Astrocyte (in vitro differentiated cells and primary cell): ENCODE data around the gene ELMOD3. TPM values are rescaled to one million over a fixed set of nuclear protein-coding genes. Genes with fewer than 3 reads are reported as not detected.

Experiments
- DNase-seq: peaks from one replicate; pipeline ENCODE4 v3.0.0-alpha.2; 2010; ENCODE audit warnings: low read depth
- FAIRE-seq: peaks from 2 replicates; lab custom pipeline; 2011; peaks lifted over from hg19 to GRCh38; lab: Jason Lieb, UNC
- H2AFZ ChIP-seq: 2 replicates; pipeline ENCODE4 v1.6.0; 2012; ENCODE audit warnings: low read depth, low read length, inconsistent platforms
- H3K27ac ChIP-seq: 2 replicates; pipeline ENCODE4 v1.5.1; 2011; ENCODE audit warnings: low read depth, low read length, inconsistent platforms
- H3K27me3 ChIP-seq: 2 replicates; pipeline ENCODE4 v1.6.0; 2011; ENCODE audit warnings: low read length, inconsistent platforms; ENCODE audit not compliant: insufficient read depth
- H3K36me3 ChIP-seq: 2 replicates; pipeline ENCODE4 v1.5.1; 2011; ENCODE audit warnings: low read length, inconsistent platforms; ENCODE audit not compliant: insufficient read depth
- H3K4me1 ChIP-seq: 2 replicates; pipeline ENCODE4 v1.5.1; 2011; ENCODE audit warnings: low read length, inconsistent platforms; ENCODE audit not compliant: insufficient read depth
- H3K4me2 ChIP-seq: 2 replicates; pipeline ENCODE4 v1.6.0; 2012; ENCODE audit warnings: low read length, inconsistent platforms
- H3K4me3 ChIP-seq: 2 replicates; pipeline ENCODE4 v1.5.1; 2011; ENCODE audit warnings: low read depth, mild to moderate bottlenecking, low read length, inconsistent platforms; ENCODE audit not compliant: insufficient read depth
- H3K79me2 ChIP-seq: 2 replicates; pipeline ENCODE4 v1.6.0; 2012; ENCODE audit warnings: mild to moderate bottlenecking, low read length, inconsistent platforms; ENCODE audit not compliant: insufficient read depth
- H3K9ac ChIP-seq: 2 replicates; pipeline ENCODE4 v1.6.0; 2012; ENCODE audit warnings: mild to moderate bottlenecking, low read length, inconsistent platforms
- H3K9me3 ChIP-seq: 2 replicates; pipeline ENCODE4 v1.5.1; 2012; ENCODE audit warnings: low read depth, mild to moderate bottlenecking, low read length, inconsistent platforms; ENCODE audit not compliant: insufficient read depth
- H4K20me1 ChIP-seq: 2 replicates; pipeline ENCODE4 v1.6.0; 2012; ENCODE audit warnings: low read length, inconsistent platforms; ENCODE audit not compliant: insufficient read depth
- H3K27ac Mint-ChIP-seq: one replicate; pipeline ENCODE4 v1.8.0; 2021; ENCODE audit warnings: mild to moderate bottlenecking, mixed read lengths; ENCODE audit not compliant: unreplicated experiment
- H3K27me3 Mint-ChIP-seq: one replicate; pipeline ENCODE4 v1.8.0; 2021; ENCODE audit warnings: low read depth, mixed read lengths; ENCODE audit not compliant: unreplicated experiment
- H3K36me3 Mint-ChIP-seq: one replicate; pipeline ENCODE4 v1.8.0; 2021; ENCODE audit warnings: low read depth, mixed read lengths; ENCODE audit not compliant: unreplicated experiment
- H3K4me1 Mint-ChIP-seq: one replicate; pipeline ENCODE4 v1.8.0; 2021; ENCODE audit warnings: low read depth, mixed read lengths; ENCODE audit not compliant: unreplicated experiment
- H3K4me3 Mint-ChIP-seq: one replicate; pipeline ENCODE4 v1.8.0; 2021; ENCODE audit warnings: mild to moderate bottlenecking, moderate library complexity, mixed read lengths; ENCODE audit not compliant: unreplicated experiment
- H3K9me3 Mint-ChIP-seq: one replicate; pipeline ENCODE4 v1.8.0; 2021; ENCODE audit warnings: mild to moderate bottlenecking, mixed read lengths; ENCODE audit not compliant: unreplicated experiment
- CTCF ChIP-seq: IDR thresholded peaks from 2 replicates; pipeline ENCODE4 v1.5.1; 2011; ENCODE audit warnings: low read depth, mild to moderate bottlenecking, inconsistent platforms, low read length, moderate library complexity; ENCODE audit not compliant: insufficient read depth
- EZH2 ChIP-seq: IDR thresholded peaks from 2 replicates; pipeline ENCODE4 v1.6.1; 2012; ENCODE audit warnings: mild to moderate bottlenecking, low read length, inconsistent platforms; ENCODE audit not compliant: insufficient read depth
- total RNA-seq: library from RNA; stranded (reverse); gene quantifications from 2 replicates; pipeline ENCODE4 v1.2.1, GENCODE V29; 2021

Gene ELMOD3
- total RNA-seq, 1 donor from 2014 or later: 11.7 TPM

DNA sequence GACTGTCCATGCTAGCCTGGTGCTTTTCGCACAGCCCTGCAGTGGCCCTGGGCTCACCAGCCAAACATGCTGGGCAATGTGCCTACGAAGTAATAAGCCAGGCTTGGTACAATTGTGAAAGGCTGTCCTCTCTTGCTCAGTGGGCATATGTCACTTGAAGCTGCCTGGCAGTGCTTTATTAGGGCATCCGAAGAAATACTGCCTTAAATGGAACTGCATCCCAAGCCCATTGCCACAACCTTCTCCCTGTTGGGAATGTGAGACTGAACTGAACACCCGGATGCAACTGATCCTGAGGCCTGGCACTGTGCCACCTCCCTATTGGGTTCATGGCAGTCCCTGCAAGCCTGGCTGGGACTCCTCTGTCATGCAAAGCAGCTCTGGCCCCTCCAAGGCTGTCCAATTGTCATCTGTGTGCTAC lies 39.7 kb downstream of the ELMOD3 start:
- Mint-ChIP-seq H3K9me3 (no peaks in the 10 kb centered on the region), H3K36me3 (peaks cover 28% of the 10 kb centered on the region), H3K4me1 (peaks cover 4% of the 10 kb centered on the region), H3K27ac (no peak overlapping the region), H3K4me3 (no peak overlapping the region), H3K27me3 (no peaks in the 10 kb centered on the region)
- Histone ChIP-seq H3K27me3 (no peaks in the 10 kb centered on the region), H2AFZ (no peak overlapping the region), H3K4me2 (no peak overlapping the region), H4K20me1 (no peaks in the 10 kb centered on the region), H3K4me3 (no peak overlapping the region), H3K27ac (no peak overlapping the region), H3K79me2 (no peaks in the 10 kb centered on the region), H3K9ac (no peak overlapping the region), H3K9me3 (no peaks in the 10 kb centered on the region), H3K36me3 (peaks cover 9% of the 10 kb centered on the region), H3K4me1 (no peaks in the 10 kb centered on the region)
- FAIRE-seq (no peak), DNase-seq (no peak)
- TF ChIP-seq CTCF: no peak
- TF ChIP-seq EZH2: no peak

DNA sequence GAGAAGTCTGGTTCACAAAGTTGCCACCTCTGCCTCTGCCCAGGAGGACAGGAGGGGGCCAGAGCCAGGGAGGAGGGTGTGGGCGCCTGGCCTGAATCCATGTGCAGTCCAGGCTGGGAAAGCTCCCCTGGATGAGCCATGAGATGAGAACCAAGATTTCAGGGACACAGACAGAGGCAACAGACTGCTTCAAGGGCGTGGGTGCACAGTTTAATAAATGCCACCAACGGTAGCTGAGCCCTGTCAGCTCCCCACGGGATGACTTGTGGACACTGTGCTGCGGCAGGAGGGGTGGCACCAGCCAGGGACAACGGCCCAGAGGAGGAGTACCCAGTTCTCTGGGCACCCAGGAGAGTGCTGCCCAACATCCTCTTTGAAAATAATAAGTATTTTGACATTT lies 40.4 kb downstream of the ELMOD3 start:
- H3K27ac Mint-ChIP-seq: no peak overlapping the region
- peaks cover 26% of the 10 kb centered on the region for H3K36me3 Mint-ChIP-seq
- FAIRE-seq: no peak

More for the DNA sequence above, 40.4 kb downstream of the ELMOD3 start:
- H2AFZ ChIP-seq: no peak overlapping the region
- H3K4me2 ChIP-seq: no peak overlapping the region
- no peaks in the 10 kb centered on the region for H4K20me1 ChIP-seq
- Mint-ChIP-seq H3K9me3 (no peaks in the 10 kb centered on the region), H3K27me3 (no peaks in the 10 kb centered on the region), H3K4me3 (no peak overlapping the region), H3K4me1 (peaks cover 4% of the 10 kb centered on the region)
- no peak overlapping the region for H3K27ac ChIP-seq
- no peak overlapping the region for H3K9ac ChIP-seq
- H3K79me2 ChIP-seq: no peaks in the 10 kb centered on the region
- DNase-seq: no peak
- H3K4me1 ChIP-seq: no peaks in the 10 kb centered on the region
- peaks cover 10% of the 10 kb centered on the region for H3K36me3 ChIP-seq
- H3K27me3 ChIP-seq: no peaks in the 10 kb centered on the region
- TF ChIP-seq CTCF (no peak), EZH2 (no peak)
- no peak overlapping the region for H3K4me3 ChIP-seq
- H3K9me3 ChIP-seq: no peaks in the 10 kb centered on the region
